HEK293 (cell line): ENCODE data around the gene POLD1.

Experiments
- CTCF ChIP-seq: fragments of 450-650 bp; formaldehyde crosslinking; IDR thresholded peaks from 2 replicates; pipeline ENCODE4 v1.5.1; 2016; ENCODE audit warnings: missing biosample characterization, missing genetic modification characterization
- GLIS2 ChIP-seq: fragments of 450-650 bp; formaldehyde crosslinking; IDR thresholded peaks from 2 replicates; pipeline ENCODE4 v1.5.1; 2016; ENCODE audit warnings: missing biosample characterization, missing genetic modification characterization
- REST ChIP-seq: fragments of 450-650 bp; formaldehyde crosslinking; IDR thresholded peaks from 2 replicates; pipeline ENCODE4 v1.5.1; 2016; ENCODE audit warnings: missing biosample characterization, missing genetic modification characterization
- TCF7L2 ChIP-seq: IDR thresholded peaks from 2 replicates; pipeline ENCODE4 v1.6.1; 2011; ENCODE audit warnings: low read depth, mild to moderate bottlenecking, inconsistent platforms, low read length, moderate library complexity, borderline replicate concordance
- YY1 ChIP-seq: fragments of 450-650 bp; formaldehyde crosslinking; IDR thresholded peaks from 2 replicates; pipeline ENCODE4 v1.5.1; 2018; ENCODE audit warnings: missing biosample characterization, missing genetic modification characterization
- ZBTB10 ChIP-seq: fragments of 450-650 bp; formaldehyde crosslinking; IDR thresholded peaks from 2 replicates; pipeline ENCODE4 v1.5.1; 2016; ENCODE audit warnings: missing biosample characterization, missing genetic modification characterization
- ZNF555 ChIP-seq: fragments of 450-650 bp; formaldehyde crosslinking; conservative IDR thresholded peaks from 2 replicates; pipeline ENCODE4 v1.5.1; 2017; ENCODE audit warnings: missing biosample characterization, mild to moderate bottlenecking, missing genetic modification characterization, inconsistent platforms

- TF ChIP-seq ZBTB10 (tag by site-specific recombination), result no peak
- no peak for TF ChIP-seq TCF7L2
- no peak for TF ChIP-seq CTCF (tag by site-specific recombination)
- no peak for TF ChIP-seq REST (tag by site-specific recombination)
- no peak for TF ChIP-seq GLIS2
- TF ChIP-seq YY1 (tag by site-specific recombination), result no peak
- no peak for TF ChIP-seq ZNF555 (tag by site-specific recombination)
These were observed 24.8 kb upstream of the POLD1 start for GRCh38 chr19:50359328-50359818.
